ENCODE measurements around the gene KCTD15.

KCTD15 gene

GRCh38 chr19:33796164-33796875, at the start of gene KCTD15:
Gene KCTD15 (plus strand): TSS chr19:33796870. CDS start chr19:33800455, 3,585 bp downstream.
- no peak for DNase-seq (ENCODE audit: low read depth in 2 of 2, low spot score in 1 of 2)

- DNase-seq (ENCODE audit: low read depth in 2 of 2, low spot score in 1 of 2), result no peak
Measured at GRCh38 chr19:33747273-33747672, 49.4 kb upstream of the KCTD15 start.

GRCh38 chr19:33748231-33748630, 48.4 kb upstream of the KCTD15 start:
- no peak for DNase-seq (ENCODE audit: low read depth in 2 of 2, low spot score in 1 of 2)

GRCh38 chr19:33749016-33749415, 47.7 kb upstream of the KCTD15 start:
- no peak for DNase-seq (ENCODE audit: low read depth in 2 of 2, low spot score in 1 of 2)

- DNase-seq (ENCODE audit: low read depth in 2 of 2, low spot score in 1 of 2), result no peak
Measured at GRCh38 chr19:33749619-33750175, 47.0 kb upstream of the KCTD15 start.

- DNase-seq (ENCODE audit: low read depth in 2 of 2, low spot score in 1 of 2), result no peak
Measured at GRCh38 chr19:33750587-33751435, 45.9 kb upstream of the KCTD15 start.

GRCh38 chr19:33751436-33751770, 45.3 kb upstream of the KCTD15 start:
- DNase-seq (ENCODE audit: low read depth in 2 of 2, low spot score in 1 of 2), result no peak

GRCh38 chr19:33752018-33752800, 44.5 kb upstream of the KCTD15 start:
- DNase-seq (ENCODE audit: low read depth in 2 of 2, low spot score in 1 of 2), result no peak

GRCh38 chr19:33752945-33753344, 43.7 kb upstream of the KCTD15 start:
- no peak for DNase-seq (ENCODE audit: low read depth in 2 of 2, low spot score in 1 of 2)

GRCh38 chr19:33754361-33754760, 42.3 kb upstream of the KCTD15 start:
- DNase-seq (ENCODE audit: low read depth in 2 of 2, low spot score in 1 of 2), result no peak

GRCh38 chr19:33755099-33756035, 41.3 kb upstream of the KCTD15 start:
- no peak for DNase-seq (ENCODE audit: low read depth in 2 of 2, low spot score in 1 of 2)

- no peak for DNase-seq (ENCODE audit: low read depth in 2 of 2, low spot score in 1 of 2)
Measured at GRCh38 chr19:33756177-33756576, 40.5 kb upstream of the KCTD15 start.

- no peak for DNase-seq (ENCODE audit: low read depth in 2 of 2, low spot score in 1 of 2)
Measured at GRCh38 chr19:33758541-33759013, 38.1 kb upstream of the KCTD15 start.

- DNase-seq (ENCODE audit: low read depth in 2 of 2, low spot score in 1 of 2), result no peak
Measured at GRCh38 chr19:33759356-33759755, 37.3 kb upstream of the KCTD15 start.

GRCh38 chr19:33763633-33764371, 32.9 kb upstream of the KCTD15 start:
- DNase-seq (ENCODE audit: low read depth in 2 of 2, low spot score in 1 of 2), result no peak

GRCh38 chr19:33766623-33767022, 30.0 kb upstream of the KCTD15 start:
- no peak for DNase-seq (ENCODE audit: low read depth in 2 of 2, low spot score in 1 of 2)

- DNase-seq (ENCODE audit: low read depth in 2 of 2, low spot score in 1 of 2), result no peak
Measured at GRCh38 chr19:33767898-33768413, 28.7 kb upstream of the KCTD15 start.

GRCh38 chr19:33769208-33769607, 27.5 kb upstream of the KCTD15 start:
- DNase-seq (ENCODE audit: low read depth in 2 of 2, low spot score in 1 of 2), result no peak

GRCh38 chr19:33770107-33770506, 26.6 kb upstream of the KCTD15 start:
- no peak for DNase-seq (ENCODE audit: low read depth in 2 of 2, low spot score in 1 of 2)

All from stimulated activated CD8-positive, alpha-beta memory T cell treated with anti-CD3 and anti-CD28 coated beads, Interleukin-4, amount 100 ng/mL, for 1 hour (primary cell).